ENCODE measurements around the gene STK11. TPM values are rescaled to one million over a fixed set of nuclear protein-coding genes. Genes with fewer than 3 reads are reported as not detected.
A peak's percentile ranks its signal among the peaks of the same experiment; 100 is the strongest.

The STK11 gene
- total RNA-seq, 1 experiment from 2014 or later = 116 TPM

GRCh38 chr19:1164684-1165531 is 40.7 kb upstream of the STK11 start:
- intact Hi-C loops (cut with micrococcal nuclease; ENCODE audit: unreplicated experiment) (no loop called here), in situ Hi-C loops (cut with HindIII; ENCODE audit: low pct_unique_long_range_greater_than_20kb, low sequenced_read_pairs) (no loop called here)
- H3K27ac ChIP-seq (ENCODE audit: low read length) = peak overlapping the region; percentile 94
- no peak for DNase-seq (ENCODE audit: low read depth, low spot score)
- H3K36me3 ChIP-seq (ENCODE audit: control insufficient read depth, insufficient read depth, low read length) = no peaks in the 10 kb centered on the region
- CTCF ChIA-PET = no interaction called here
- H3K4me1 ChIP-seq (ENCODE audit: control insufficient read depth, insufficient read depth, low read length) = peaks cover 40% of the 10 kb centered on the region
- H3K27me3 ChIP-seq (ENCODE audit: control insufficient read depth, insufficient read depth, low read length) = no peaks in the 10 kb centered on the region
- POLR2A ChIA-PET = no interaction called here
- peak overlapping the region; percentile 16 to 31 for H3K4me3 ChIP-seq (ENCODE audit: low read depth in 2 of 2, low read length in 2 of 2)
- no TSS peak for BruUV-seq (replicated peaks)
- peak; percentile 12 for ATAC-seq
- H3K9me3 ChIP-seq (ENCODE audit: control insufficient read depth, insufficient read depth, low read depth, low read length) = no peaks in the 10 kb centered on the region
- TF ChIP-seq POLR2AphosphoS5 (IDR thresholded peaks at IDR 0.05; ENCODE audit: low read depth, low read length) (peak; percentile 21; the same call in 1 of the 2 replicates), CTCF (IDR thresholded peaks at IDR 0.05) (no peak)

- TF ChIP-seq TCF7L2 (IDR thresholded peaks at IDR 0.05; ENCODE audit: low read depth, low read length) = no peak
- no peak for TF ChIP-seq CTCF (IDR thresholded peaks at IDR 0.05)
- no peak for TF ChIP-seq REST (IDR thresholded peaks at IDR 0.05; ENCODE audit: insufficient read depth in 1 of 2, low read depth in 2 of 2, low read length in 1 of 2)
- no peak for TF ChIP-seq SIN3A (IDR thresholded peaks at IDR 0.05; ENCODE audit: borderline replicate concordance, insufficient read depth, low read depth, low read length)
- TF ChIP-seq POLR2AphosphoS5 (IDR thresholded peaks at IDR 0.05; ENCODE audit: low read depth, low read length) = no peak; the same call in 1 of the 2 replicates
- CTCF ChIA-PET = no interaction called here
- in situ Hi-C loops (cut with HindIII; ENCODE audit: low pct_unique_long_range_greater_than_20kb, low sequenced_read_pairs) = no loop called here
These were observed 38.6 kb upstream of the STK11 start for GRCh38 chr19:1166872-1167573.

More at GRCh38 chr19:1166872-1167573, 38.6 kb upstream of the STK11 start:
- BruUV-seq (replicated peaks) = no TSS peak
- no peak for DNase-seq (ENCODE audit: low read depth, low spot score)
- intact Hi-C loops (cut with micrococcal nuclease; ENCODE audit: unreplicated experiment) = no loop called here
- Histone ChIP-seq H3K36me3 (ENCODE audit: control insufficient read depth, insufficient read depth, low read length) (no peaks in the 10 kb centered on the region), H3K4me3 (ENCODE audit: low read depth in 2 of 2, low read length in 2 of 2) (peak overlapping the region; percentile 66 to 73), H3K27me3 (ENCODE audit: control insufficient read depth, insufficient read depth, low read length) (no peaks in the 10 kb centered on the region), H3K27ac (ENCODE audit: low read length) (peak overlapping the region; percentile 94), H3K4me1 (ENCODE audit: control insufficient read depth, insufficient read depth, low read length) (peaks cover 39% of the 10 kb centered on the region), H3K9me3 (ENCODE audit: control insufficient read depth, insufficient read depth, low read depth, low read length) (no peaks in the 10 kb centered on the region)
- POLR2A ChIA-PET = interaction anchor here (0.6 kb wide), 1 partner anchor 44 kb away, joined by 5 read pairs; no protein-coding TSS in a partner anchor
- no peak for ATAC-seq
